ENCODE results near the gene TSPAN31. TPM values are rescaled to one million over a fixed set of nuclear protein-coding genes. Genes with fewer than 3 reads are reported as not detected.

Gene TSPAN31
- total RNA-seq, 1 donor = 41.6 TPM

- no peaks in the 10 kb centered on the region for H3K9me3 ChIP-seq (ENCODE audit: low read depth, low read length)
- no peaks in the 10 kb centered on the region for H4K20me1 ChIP-seq (ENCODE audit: insufficient read depth, low read length)
- peaks cover 49% of the 10 kb centered on the region for H3K27me3 ChIP-seq (ENCODE audit: insufficient read depth, low read length)
- peaks cover 13% of the 10 kb centered on the region for H3K36me3 ChIP-seq (ENCODE audit: insufficient read depth, low read length)
- H3K4me2 ChIP-seq (ENCODE audit: insufficient read depth, low read length) = peak within 1 kb of the TSS; percentile 58
- TF ChIP-seq CTCF (IDR thresholded peaks at IDR 0.05; ENCODE audit: extremely low read depth, low read depth, low read length) = no peak
- no peak within 1 kb of the TSS for H2AFZ ChIP-seq (ENCODE audit: low read length)
- peak within 1 kb of the TSS; percentile 49 for H3K4me3 ChIP-seq (ENCODE audit: insufficient read depth, low read length)
- H3K79me2 ChIP-seq (ENCODE audit: insufficient read depth, low read length) = peaks cover 26% of the 10 kb centered on the region
- peak; percentile 83 for DNase-seq (ENCODE audit: insufficient read length, low spot score, missing footprints)
- H3K4me1 ChIP-seq (ENCODE audit: insufficient read depth, low read length) = peaks cover 16% of the 10 kb centered on the region
- H3K27ac ChIP-seq (ENCODE audit: low read depth, low read length) = no peak within 1 kb of the TSS
These were observed 9.8 kb downstream of the TSPAN31 start, which contains the start of gene MARCHF9 for GRCh38 chr12:57754411-57755193. Gene MARCHF9, plus strand, starts transcription at chr12:57755103. Its CDS starts 426 bp downstream, at chr12:57755529.

- H3K4me1 ChIP-seq (ENCODE audit: insufficient read depth, low read length) = peaks cover 16% of the 10 kb centered on the region
- H3K36me3 ChIP-seq (ENCODE audit: insufficient read depth, low read length) = peaks cover 11% of the 10 kb centered on the region
- H3K27me3 ChIP-seq (ENCODE audit: insufficient read depth, low read length) = peaks cover 49% of the 10 kb centered on the region
- H2AFZ ChIP-seq (ENCODE audit: low read length) = no peak overlapping the region
- no peak for TF ChIP-seq CTCF (IDR thresholded peaks at IDR 0.05; ENCODE audit: extremely low read depth, low read depth, low read length)
- peak overlapping the region; percentile 32 for H3K4me3 ChIP-seq (ENCODE audit: insufficient read depth, low read length)
- H3K9me3 ChIP-seq (ENCODE audit: low read depth, low read length) = no peaks in the 10 kb centered on the region
- no peak overlapping the region for H3K4me2 ChIP-seq (ENCODE audit: insufficient read depth, low read length)
- no peak for DNase-seq (ENCODE audit: insufficient read length, low spot score, missing footprints)
- no peak overlapping the region for H3K27ac ChIP-seq (ENCODE audit: low read depth, low read length)
- H4K20me1 ChIP-seq (ENCODE audit: insufficient read depth, low read length) = no peaks in the 10 kb centered on the region
- H3K79me2 ChIP-seq (ENCODE audit: insufficient read depth, low read length) = peaks cover 22% of the 10 kb centered on the region
These were observed 10.3 kb downstream of the TSPAN31 start for GRCh38 chr12:57755194-57755453.

- no peak for TF ChIP-seq CTCF (IDR thresholded peaks at IDR 0.05; ENCODE audit: extremely low read depth, low read depth, low read length)
- H3K36me3 ChIP-seq (ENCODE audit: insufficient read depth, low read length) = peaks cover 5% of the 10 kb centered on the region
- peak overlapping the region; percentile 49 for H3K4me3 ChIP-seq (ENCODE audit: insufficient read depth, low read length)
- H4K20me1 ChIP-seq (ENCODE audit: insufficient read depth, low read length) = peaks cover under 1% of the 10 kb centered on the region
- H3K4me1 ChIP-seq (ENCODE audit: insufficient read depth, low read length) = peaks cover 14% of the 10 kb centered on the region
- H3K27me3 ChIP-seq (ENCODE audit: insufficient read depth, low read length) = peaks cover 49% of the 10 kb centered on the region
- H3K79me2 ChIP-seq (ENCODE audit: insufficient read depth, low read length) = peaks cover 16% of the 10 kb centered on the region
- DNase-seq (ENCODE audit: insufficient read length, low spot score, missing footprints) = peak; percentile 91
- no peak overlapping the region for H2AFZ ChIP-seq (ENCODE audit: low read length)
- H3K27ac ChIP-seq (ENCODE audit: low read depth, low read length) = no peak overlapping the region
- H3K4me2 ChIP-seq (ENCODE audit: insufficient read depth, low read length) = peak overlapping the region; percentile 58
- no peaks in the 10 kb centered on the region for H3K9me3 ChIP-seq (ENCODE audit: low read depth, low read length)
These were observed 10.9 kb downstream of the TSPAN31 start for GRCh38 chr12:57755454-57756372.
